ENCODE results near the gene DUSP3. TPM values are rescaled to one million over a fixed set of nuclear protein-coding genes. Genes with fewer than 3 reads are reported as not detected.

The DUSP3 gene
- total and polyA plus RNA-seq, 3 experiments from 2014 or later, result 7.7 to 14.4 (median 14.0) TPM

DNA sequence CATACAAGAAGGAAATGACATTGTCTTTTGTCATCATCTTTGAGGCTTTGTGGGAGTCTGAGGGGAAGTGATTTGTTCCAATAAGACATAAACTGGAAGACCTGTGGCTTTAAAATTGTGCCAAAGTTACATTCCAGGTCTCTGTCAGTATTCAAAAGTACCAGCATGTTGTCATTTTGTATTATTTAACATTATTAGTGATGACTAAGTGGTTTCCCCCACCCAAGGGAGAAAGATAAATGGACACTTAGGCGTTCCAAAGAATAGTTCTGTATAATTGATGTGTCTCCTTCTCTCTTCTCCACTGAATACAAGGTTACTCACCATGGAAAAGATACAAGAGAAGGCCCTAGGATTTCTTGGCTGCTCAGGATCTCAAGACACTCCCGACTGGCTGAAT is 5.3 kb upstream of the DUSP3 start:
- no peak for DNase-seq
- Mint-ChIP-seq H3K27me3 (peaks cover 10 to 39% of the 10 kb centered on the region in 2 donors), H3K27ac (no peak overlapping the region), H3K4me3 (no peak overlapping the region), H3K36me3 (peaks cover 0 to under 1% (median 0%) of the 10 kb centered on the region in 3 donors), H3K4me1 (peaks cover 6 to 11% (median 8%) of the 10 kb centered on the region in 3 donors), H3K9me3 (no peaks in the 10 kb centered on the region)
- H3K4me3 ChIP-seq (ENCODE audit: low read length), result no peak overlapping the region
- no peaks in the 10 kb centered on the region for H3K36me3 ChIP-seq (ENCODE audit: insufficient read depth, low read length)
- H3K27me3 ChIP-seq (ENCODE audit: insufficient read depth, low read length, poor library complexity, severe bottlenecking), result peaks cover 20% of the 10 kb centered on the region
- ChIA-PET POLR2A (no interaction called here), CTCF (no interaction called here)
- H3K4me1 ChIP-seq (ENCODE audit: insufficient read depth, low read length), result peaks cover 6% of the 10 kb centered on the region
- H3K9me3 ChIP-seq (ENCODE audit: low read length), result no peaks in the 10 kb centered on the region
- no peak overlapping the region for H3K27ac ChIP-seq (ENCODE audit: low read depth, low read length)

DNA sequence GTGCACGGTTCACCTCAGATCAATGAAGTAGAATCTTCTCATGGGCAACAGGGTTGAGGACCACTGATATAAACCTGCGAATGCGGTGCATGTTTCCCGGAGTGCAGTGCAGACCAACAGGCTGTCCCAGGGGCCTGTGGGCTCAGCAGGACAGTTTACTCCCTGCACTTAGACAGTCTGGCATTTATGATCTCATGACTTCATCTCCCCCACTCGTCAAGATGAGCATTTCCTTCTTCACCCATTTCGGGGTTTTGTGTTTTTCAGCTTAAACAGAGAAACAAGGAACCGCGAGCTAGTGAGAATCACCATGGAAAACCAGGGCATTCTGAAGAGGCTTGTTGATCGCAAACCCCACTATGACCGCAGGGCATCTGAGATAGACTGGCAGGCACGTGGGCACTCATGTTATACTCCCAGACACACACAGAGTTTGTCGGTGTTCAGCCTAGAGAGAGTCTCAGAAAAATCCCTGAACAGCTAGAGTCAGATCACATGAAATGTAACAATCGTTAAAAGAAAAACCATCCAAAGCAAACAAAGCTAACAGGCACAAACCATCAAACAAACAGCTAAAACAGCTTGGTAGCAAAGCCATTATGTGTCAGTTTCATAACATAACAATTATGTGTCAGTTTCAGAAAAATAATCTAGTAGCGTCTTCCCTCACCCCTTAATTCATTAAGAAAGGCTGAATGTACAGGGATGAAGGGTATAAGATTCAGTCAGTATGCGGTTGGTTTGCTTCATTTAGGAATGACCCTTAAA is 4.3 kb upstream of the DUSP3 start:
- Histone ChIP-seq H3K9me3 (ENCODE audit: low read length) (no peaks in the 10 kb centered on the region), H3K4me1 (ENCODE audit: insufficient read depth, low read length) (peaks cover 7% of the 10 kb centered on the region), H3K27ac (ENCODE audit: low read depth, low read length) (no peak overlapping the region), H3K27me3 (ENCODE audit: insufficient read depth, low read length, poor library complexity, severe bottlenecking) (peaks cover 20% of the 10 kb centered on the region), H3K4me3 (ENCODE audit: low read length) (no peak overlapping the region), H3K36me3 (ENCODE audit: insufficient read depth, low read length) (no peaks in the 10 kb centered on the region)
- Mint-ChIP-seq H3K4me1 (peaks cover 7 to 12% (median 8%) of the 10 kb centered on the region in 3 donors), H3K9me3 (no peaks in the 10 kb centered on the region), H3K27me3 (peaks cover 8 to 39% of the 10 kb centered on the region in 2 donors), H3K4me3 (peak overlapping the region in 1 of 7 donors; percentile 7), H3K36me3 (peaks cover 0 to 1% (median 0%) of the 10 kb centered on the region in 3 donors), H3K27ac (no peak overlapping the region)
- POLR2A ChIA-PET, result no interaction called here
- no peak for DNase-seq
- CTCF ChIA-PET, result interaction anchor here (0.7 kb wide), 1 partner anchor 16 kb away, joined by 5 read pairs; no protein-coding TSS in a partner anchor

DNA sequence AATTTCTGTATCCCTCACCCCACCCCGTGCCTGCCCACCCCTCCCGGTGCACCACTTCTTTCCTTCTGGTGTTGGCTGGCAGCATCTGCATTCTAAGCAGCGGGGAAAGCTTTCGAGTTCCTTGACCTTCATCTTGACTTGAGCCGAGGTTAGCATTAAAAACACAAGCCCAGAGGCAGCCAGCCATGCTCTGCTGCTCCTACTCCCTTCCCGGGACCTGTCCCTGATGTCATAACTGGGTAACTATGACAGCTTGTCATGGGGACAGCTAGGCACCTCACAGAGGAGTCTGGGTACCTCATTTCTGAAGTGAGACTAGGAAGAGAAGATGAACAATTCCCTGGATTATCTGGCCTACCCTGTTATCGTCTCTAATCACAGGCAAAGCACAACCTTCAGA is 1.4 kb upstream of the DUSP3 start, which contains the start of gene CFAP97D1:
TSS of gene CFAP97D1 (plus strand) at position 301 of the 400 bp plus-strand sequence. CDS start at position 329, 28 bp downstream.
- H3K4me3 Mint-ChIP-seq, result peak within 1 kb of the TSS; percentile 77 to 88 (median 81)
- H3K27ac ChIP-seq (ENCODE audit: low read depth, low read length), result no peak within 1 kb of the TSS
- H3K36me3 ChIP-seq (ENCODE audit: insufficient read depth, low read length), result no peaks in the 10 kb centered on the region

DNA sequence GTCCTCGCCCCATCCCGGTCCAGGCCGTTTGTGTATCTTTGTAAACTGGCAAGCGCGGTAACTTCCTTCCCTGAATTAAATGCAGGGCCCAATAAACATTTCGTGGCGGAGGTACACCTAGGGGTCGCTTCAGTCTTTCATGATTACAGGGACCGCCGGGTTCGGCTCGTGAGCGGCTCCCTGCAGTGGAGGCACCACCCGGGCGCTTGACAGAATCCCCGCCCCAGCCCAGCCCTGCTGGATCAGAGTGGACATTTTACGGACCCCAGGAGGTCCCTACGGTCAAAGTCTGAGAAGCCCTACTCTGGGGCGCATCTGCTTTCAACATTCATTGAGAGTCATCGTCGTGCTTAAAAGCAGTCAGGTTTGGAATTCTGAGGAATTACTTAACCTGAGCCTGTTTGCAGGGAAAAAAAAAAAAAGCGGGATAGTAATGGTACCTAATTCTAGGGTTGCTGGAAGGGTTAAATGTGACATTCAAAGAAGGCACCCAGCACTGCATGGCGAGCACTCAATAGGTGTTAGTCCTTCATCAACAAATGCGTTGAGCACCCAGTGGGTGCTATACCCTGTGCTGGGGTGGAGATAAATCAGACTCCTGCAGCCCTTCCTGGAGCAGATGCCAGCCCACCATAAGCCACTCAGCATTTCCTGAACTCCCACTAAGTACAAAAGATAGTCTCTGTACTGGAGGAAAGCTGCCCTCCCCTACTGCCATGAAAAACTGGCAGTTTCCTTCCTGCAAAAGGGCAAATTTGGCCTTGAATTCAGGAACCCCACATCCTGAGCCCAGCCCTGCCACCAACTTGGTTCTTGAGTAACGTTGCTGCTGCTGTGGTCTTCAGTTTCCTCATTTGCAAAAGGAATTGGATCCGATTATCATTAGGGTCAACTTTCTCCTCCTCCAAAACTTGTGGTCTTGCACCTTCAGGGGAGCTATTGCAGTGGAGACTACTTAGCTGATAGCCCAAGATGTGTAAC is 658 bp upstream of the DUSP3 start:
- Histone ChIP-seq H3K36me3 (ENCODE audit: insufficient read depth, low read length) (no peaks in the 10 kb centered on the region), H3K4me3 (ENCODE audit: low read length) (peak overlapping the region; percentile 85), H3K27ac (ENCODE audit: low read depth, low read length) (peak overlapping the region; percentile 31), H3K9me3 (ENCODE audit: low read length) (no peaks in the 10 kb centered on the region), H3K27me3 (ENCODE audit: insufficient read depth, low read length, poor library complexity, severe bottlenecking) (peaks cover 20% of the 10 kb centered on the region), H3K4me1 (ENCODE audit: insufficient read depth, low read length) (peaks cover 7% of the 10 kb centered on the region)
- Mint-ChIP-seq H3K4me3 (peak overlapping the region; percentile 77 to 88 (median 81)), H3K27me3 (peaks cover 8 to 33% of the 10 kb centered on the region in 2 donors), H3K4me1 (peaks cover 8 to 18% (median 11%) of the 10 kb centered on the region in 3 donors), H3K27ac (peak overlapping the region; percentile 50 to 74 (median 58)), H3K36me3 (peaks cover 0 to 5% (median 0%) of the 10 kb centered on the region in 3 donors), H3K9me3 (no peaks in the 10 kb centered on the region)
- DNase-seq, result no peak
- CTCF ChIA-PET, result no interaction called here
- POLR2A ChIA-PET, result no interaction called here

More for the DNA sequence above, 1.4 kb upstream of the DUSP3 start, which contains the start of gene CFAP97D1:
- Mint-ChIP-seq H3K27me3 (peaks cover 8 to 38% of the 10 kb centered on the region in 2 donors), H3K36me3 (peaks cover 0 to 1% (median 0%) of the 10 kb centered on the region in 3 donors), H3K9me3 (no peaks in the 10 kb centered on the region), H3K4me1 (peaks cover 8 to 18% (median 9%) of the 10 kb centered on the region in 3 donors), H3K27ac (peak within 1 kb of the TSS; percentile 43 to 73 (median 55))
- CTCF ChIA-PET, result no interaction called here
- Histone ChIP-seq H3K27me3 (ENCODE audit: insufficient read depth, low read length, poor library complexity, severe bottlenecking) (peaks cover 20% of the 10 kb centered on the region), H3K9me3 (ENCODE audit: low read length) (no peaks in the 10 kb centered on the region), H3K4me1 (ENCODE audit: insufficient read depth, low read length) (peaks cover 7% of the 10 kb centered on the region), H3K4me3 (ENCODE audit: low read length) (peak within 1 kb of the TSS; percentile 85)
- POLR2A ChIA-PET, result no interaction called here
- no peak for DNase-seq

DNA sequence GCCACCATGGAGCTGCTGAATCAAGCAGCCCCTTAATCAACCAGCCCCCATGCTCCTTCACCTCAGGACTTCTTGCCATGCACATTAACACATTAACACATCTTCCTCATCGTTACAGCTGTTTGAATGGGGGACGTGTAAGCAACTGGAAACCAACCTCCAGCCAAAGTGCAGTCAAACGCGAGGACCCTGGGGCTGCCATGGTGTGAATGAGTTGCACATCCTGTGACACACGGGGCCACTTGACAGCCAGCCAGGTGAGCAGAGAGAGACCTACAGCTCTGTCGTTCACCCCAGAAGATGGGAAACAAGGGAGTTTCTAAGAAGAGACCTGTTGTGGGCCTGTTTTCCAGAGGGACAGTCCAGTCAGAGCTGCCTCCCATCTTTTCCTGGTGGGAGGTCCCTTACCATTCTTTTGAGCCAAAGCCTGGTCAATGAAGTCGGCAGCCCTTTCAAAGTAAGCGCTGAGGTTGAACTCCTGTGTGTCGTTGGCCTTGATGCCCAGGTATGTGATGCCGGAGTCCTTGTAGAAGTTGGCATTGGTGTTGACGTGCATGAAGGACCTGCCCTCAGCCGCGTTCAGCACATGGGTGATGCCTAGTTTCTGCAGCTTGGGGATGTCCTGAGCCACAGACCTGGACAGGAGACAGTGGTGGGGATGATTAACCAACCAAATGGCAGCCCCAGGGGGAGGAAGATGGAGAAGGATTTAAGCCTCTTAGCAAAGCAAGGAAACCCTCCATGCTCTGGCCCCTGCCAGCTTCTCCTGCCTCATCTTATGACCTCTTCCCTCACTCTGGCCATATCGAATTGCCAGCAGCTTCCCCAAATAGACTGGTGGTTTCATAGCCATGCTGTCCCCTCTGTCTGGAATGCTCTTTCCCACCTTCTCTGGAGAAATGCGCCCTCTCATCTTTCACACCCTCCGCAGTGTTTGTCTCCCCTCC is 4.2 kb downstream of the DUSP3 start:
- no peak overlapping the region for H3K4me3 ChIP-seq (ENCODE audit: low read length)
- ChIA-PET POLR2A (interaction anchor here (0.6 kb wide), 1 partner anchor 61 kb away, joined by 3 read pairs; no protein-coding TSS in a partner anchor), CTCF (interaction anchor here (1.6 kb wide), 1 partner anchor 8 kb away, joined by 6 read pairs; no protein-coding TSS in a partner anchor)
- H3K27me3 Mint-ChIP-seq, result no peaks in the 10 kb centered on the region
- H3K4me1 ChIP-seq (ENCODE audit: insufficient read depth, low read length), result peaks cover 5% of the 10 kb centered on the region
- H3K9me3 ChIP-seq (ENCODE audit: low read length), result no peaks in the 10 kb centered on the region
- H3K4me3 Mint-ChIP-seq, result peak overlapping the region in 2 of 7 donors; percentile 72 to 80
- peak overlapping the region in 2 of 8 donors; percentile 64 to 78 for H3K27ac Mint-ChIP-seq
- no peaks in the 10 kb centered on the region for H3K36me3 ChIP-seq (ENCODE audit: insufficient read depth, low read length)
- H3K9me3 Mint-ChIP-seq, result no peaks in the 10 kb centered on the region
- no peak for DNase-seq
- no peak overlapping the region for H3K27ac ChIP-seq (ENCODE audit: low read depth, low read length)
- H3K27me3 ChIP-seq (ENCODE audit: insufficient read depth, low read length, poor library complexity, severe bottlenecking), result no peaks in the 10 kb centered on the region
- H3K4me1 Mint-ChIP-seq, result peaks cover 5 to 21% (median 12%) of the 10 kb centered on the region in 3 donors
- peaks cover 1 to 39% (median 16%) of the 10 kb centered on the region in 3 donors for H3K36me3 Mint-ChIP-seq

DNA sequence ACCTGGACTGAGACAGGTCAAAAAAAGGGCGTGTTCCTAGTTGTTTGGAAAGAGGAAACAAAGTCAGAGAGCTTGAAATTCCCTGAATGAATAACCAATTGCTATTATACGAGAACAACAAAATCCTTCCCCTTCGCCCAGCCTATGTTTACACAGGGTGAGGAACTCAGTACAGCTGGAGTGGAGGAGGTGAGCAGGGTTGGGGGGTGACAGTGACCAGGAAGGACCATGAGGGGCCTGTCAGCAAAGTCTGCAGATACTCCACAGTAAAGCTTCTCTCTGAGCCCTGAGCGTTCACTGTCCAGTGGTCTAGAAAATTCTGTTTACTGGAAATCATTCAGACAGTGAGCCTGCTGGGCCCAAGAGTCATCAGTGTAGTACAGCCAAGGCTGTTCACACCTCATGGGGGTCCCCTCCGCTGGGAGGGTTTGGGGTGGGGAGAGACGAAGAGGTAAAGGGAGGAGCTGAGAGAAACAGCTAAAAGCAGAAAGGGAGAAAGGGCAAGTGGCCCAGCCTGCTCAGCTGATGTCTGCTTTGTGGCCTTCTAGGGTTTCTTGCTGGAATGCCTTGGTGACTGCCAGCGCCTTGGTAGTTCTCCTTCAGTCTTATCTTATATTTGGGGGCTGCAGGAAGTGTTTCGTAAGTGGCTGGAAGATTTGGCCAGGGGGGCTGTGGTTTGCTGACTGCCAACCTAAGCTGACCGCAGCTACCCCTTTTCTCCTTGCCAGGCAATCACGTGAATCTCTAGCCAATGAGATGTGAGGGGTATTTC is 5.7 kb downstream of the DUSP3 start:
- Histone ChIP-seq H3K9me3 (ENCODE audit: low read length) (no peaks in the 10 kb centered on the region), H3K36me3 (ENCODE audit: insufficient read depth, low read length) (no peaks in the 10 kb centered on the region), H3K4me3 (ENCODE audit: low read length) (no peak overlapping the region), H3K4me1 (ENCODE audit: insufficient read depth, low read length) (no peaks in the 10 kb centered on the region), H3K27ac (ENCODE audit: low read depth, low read length) (no peak overlapping the region), H3K27me3 (ENCODE audit: insufficient read depth, low read length, poor library complexity, severe bottlenecking) (no peaks in the 10 kb centered on the region)
- peaks cover 3 to 50% (median 18%) of the 10 kb centered on the region in 3 donors for H3K36me3 Mint-ChIP-seq
- CTCF ChIA-PET, result no interaction called here
- POLR2A ChIA-PET, result no interaction called here
- peak overlapping the region in 3 of 8 donors; percentile 47 to 68 (median 64) for H3K27ac Mint-ChIP-seq
- H3K9me3 Mint-ChIP-seq, result no peaks in the 10 kb centered on the region
- H3K4me1 Mint-ChIP-seq, result peaks cover 0 to 16% (median 6%) of the 10 kb centered on the region in 3 donors
- no peaks in the 10 kb centered on the region for H3K27me3 Mint-ChIP-seq
- DNase-seq, result peak in 1 of 5 donors; percentile 11
- peak overlapping the region in 3 of 7 donors; percentile 25 to 60 (median 44) for H3K4me3 Mint-ChIP-seq
